NOMO-1 treated with dmso at 0.1 percent for 144 hours (cell line): Measurements from ENCODE around the gene PNPLA7.
A peak's percentile ranks its signal among the peaks of the same experiment; 100 is the strongest.
"Not testable (repeated sequence)": the region's sequence is repeated elsewhere in the genome, so short reads cannot be mapped to it uniquely, and the experiment has no call there.

ENCODE experiments used
- DNase-seq: peaks from one replicate; lab custom pipeline; 2025; ENCODE audit not compliant: unreplicated experiment; lab: John Stamatoyannopoulos, UW

The PNPLA7 gene

DNA sequence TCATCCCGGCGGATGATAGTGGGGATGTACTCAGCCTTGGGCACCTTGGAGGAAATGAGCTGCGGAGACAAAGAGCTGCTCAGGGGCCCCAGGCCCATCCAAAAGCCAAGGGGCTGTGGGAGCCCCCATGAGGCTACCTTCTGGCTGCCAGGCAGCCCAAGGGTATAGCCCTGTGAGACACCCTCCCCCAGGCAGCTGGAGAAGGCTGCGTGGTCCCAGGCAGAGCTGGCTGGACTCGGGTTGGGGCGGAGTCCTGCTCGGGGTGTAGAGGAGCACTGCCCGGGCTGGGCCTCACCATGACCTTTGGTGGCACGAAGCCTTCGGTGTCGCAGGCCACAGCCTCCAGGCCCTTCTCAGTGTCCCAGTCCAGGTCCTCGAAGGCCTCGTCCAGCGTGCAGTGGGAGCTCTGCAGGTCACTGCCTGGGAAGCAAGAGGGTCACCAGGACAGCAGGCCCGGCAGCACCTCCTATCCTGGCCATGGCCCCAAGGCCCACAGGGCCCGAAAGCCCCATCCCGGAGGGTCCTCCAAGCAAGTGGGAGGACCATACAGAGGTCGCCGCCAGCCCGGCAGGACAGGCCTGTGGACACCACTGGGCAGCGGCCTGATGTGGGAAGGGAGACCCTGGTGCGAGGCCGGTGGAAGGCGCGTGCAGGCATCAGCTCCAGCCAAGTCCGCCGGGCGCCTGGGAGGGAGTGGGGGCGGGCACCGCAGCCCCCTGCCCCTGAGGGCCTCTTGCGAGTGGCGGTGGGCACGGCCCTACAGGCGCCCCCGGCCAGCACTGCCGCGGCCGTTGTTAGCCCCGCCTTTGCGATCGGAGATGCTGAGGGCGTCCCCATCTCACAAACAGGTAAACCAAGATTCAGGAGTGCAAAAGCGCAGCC, 97.2 kb downstream of the PNPLA7 start:
- DNase-seq = no peak

GRCh38 chr9:137452006-137452760, 98.0 kb downstream of the PNPLA7 start:
- peak; percentile 25 for DNase-seq

DNA sequence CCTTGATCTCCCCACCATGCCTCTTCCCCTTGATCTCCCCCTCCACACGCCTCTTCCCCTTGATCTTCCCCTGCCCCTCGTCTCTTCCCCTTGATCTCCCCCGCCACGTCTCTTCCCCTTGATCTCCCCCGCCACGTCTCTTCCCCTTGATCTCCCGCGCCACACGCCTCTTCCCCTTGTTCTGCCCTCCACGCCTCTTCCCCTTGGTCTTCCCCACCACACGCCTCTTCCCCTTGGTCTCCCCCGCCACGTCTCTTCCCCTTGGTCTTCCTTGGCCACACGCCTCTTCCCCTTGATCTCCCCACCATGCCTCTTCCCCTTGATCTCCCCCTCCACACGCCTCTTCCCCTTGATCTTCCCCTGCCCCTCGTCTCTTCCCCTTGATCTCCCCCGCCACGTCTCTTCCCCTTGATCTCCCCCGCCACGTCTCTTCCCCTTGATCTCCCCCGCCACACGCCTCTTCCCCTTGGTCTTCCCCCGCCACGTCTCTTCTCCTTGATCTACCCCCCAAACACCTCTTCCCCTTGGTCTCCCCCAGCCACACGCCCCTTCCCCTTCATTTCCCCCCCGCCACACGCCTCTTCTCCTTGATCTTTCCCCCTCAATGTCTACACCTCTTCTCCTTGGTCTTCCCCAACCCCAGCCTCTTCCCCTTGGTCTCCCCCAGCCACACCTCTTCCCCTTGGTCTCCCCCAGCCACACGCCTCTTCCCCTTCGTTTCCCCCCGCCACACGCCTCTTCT, 98.8 kb downstream of the PNPLA7 start:
- not testable (repeated sequence) for DNase-seq

GRCh38 chr9:137450539-137451222, 99.5 kb downstream of the PNPLA7 start:
- DNase-seq = peak; percentile 35

GRCh38 chr9:137449931-137450538, 100.2 kb downstream of the PNPLA7 start:
- no peak for DNase-seq

- DNase-seq = no peak
These were observed 100.9 kb downstream of the PNPLA7 start for GRCh38 chr9:137449081-137449844.

- no peak for DNase-seq
These were observed 101.6 kb downstream of the PNPLA7 start for GRCh38 chr9:137448602-137448962.

DNA sequence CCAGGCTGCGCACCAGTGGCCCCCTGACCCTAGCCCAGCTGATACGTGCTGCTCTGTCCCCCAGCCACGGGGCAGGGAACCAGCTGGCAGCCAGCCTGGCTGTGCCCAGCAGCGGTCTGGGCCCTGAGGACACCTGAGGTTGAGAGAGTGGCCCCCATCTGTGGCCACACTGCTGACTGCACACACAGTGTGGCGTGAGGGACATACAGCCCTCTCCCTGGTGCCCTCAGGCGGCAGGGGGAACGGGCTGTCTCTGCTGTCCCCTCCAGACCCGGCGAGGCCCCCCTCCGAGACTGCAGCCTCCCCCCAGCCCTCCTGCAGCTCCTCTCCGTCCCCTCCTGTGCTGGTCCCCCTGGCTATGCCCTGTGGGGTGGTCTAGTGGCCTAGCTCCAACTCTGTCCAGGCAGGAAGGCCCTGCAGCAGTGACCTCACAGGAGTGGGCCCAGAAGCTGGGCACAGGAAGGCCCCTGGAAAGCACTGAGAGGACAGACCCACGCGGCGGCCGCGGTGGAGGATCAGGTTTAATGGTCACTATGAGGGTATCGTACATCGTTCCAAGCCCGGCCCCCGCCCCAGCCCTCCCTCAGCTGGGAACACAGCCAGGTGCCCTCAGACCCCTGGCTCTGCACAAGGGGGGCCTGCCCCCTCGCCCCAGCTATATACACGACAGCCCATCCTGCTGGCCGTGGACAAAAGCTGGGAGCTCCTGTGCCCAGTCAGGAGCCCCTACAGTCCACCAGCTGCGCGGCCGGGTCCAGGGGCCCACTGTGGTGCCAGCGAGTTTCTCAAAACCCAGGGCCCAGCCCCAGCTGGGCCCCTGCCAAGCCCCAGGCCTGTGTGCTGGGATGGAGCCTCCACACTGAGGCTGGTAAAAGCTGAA, 102.2 kb downstream of the PNPLA7 start:
- no peak for DNase-seq

GRCh38 chr9:137446851-137447471, 103.2 kb downstream of the PNPLA7 start:
- peak; percentile 87 for DNase-seq

DNA sequence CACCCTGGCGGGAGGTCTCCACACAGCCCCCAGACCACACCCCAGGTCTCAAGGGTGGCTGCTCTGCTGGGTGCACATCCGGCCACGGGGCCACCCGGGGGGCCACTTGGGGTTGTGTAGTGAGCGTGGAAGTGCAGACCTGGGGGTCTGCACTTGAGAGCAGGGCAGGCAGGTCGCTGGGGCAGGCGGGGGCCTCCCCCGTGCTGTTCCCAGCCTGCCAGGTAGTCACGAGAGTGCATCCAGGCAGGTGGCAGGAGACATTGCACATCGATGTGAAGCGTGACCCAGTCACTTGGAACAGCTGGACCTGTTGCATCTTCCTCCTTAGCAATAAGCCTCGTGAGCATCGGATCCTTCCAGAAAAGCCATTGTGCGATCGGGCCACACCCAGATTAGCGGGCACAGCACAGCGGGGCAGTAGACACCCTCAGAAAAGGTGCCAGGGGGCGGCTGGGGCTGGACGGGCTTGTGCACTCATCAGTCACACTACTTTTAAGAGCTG, 104.2 kb downstream of the PNPLA7 start:
- no peak for DNase-seq

DNA sequence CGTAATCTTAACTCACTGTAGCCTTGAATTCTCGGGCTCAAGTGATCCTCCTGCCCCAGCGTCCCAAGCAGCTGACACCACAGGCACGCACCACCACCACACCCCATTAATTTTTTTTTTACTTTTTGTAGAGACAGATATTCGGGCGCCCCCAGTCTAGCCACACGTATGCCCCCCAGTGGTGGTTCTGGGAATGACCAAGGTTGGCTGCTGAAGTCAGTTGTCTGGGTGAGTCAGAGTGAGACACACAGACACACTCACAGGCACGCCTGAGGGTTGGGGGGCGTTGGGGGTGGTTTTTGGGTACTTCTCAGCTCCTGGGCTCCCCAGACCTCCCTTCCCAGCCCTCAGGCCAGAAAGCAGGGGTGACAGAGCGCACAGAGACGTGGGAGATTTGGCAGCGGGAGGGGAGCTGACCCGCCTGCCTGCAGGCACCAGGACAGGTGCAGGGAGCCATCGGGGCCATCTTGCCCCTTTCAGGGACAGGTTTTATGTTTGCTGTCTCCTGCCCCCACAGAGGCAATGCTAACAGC, 104.9 kb downstream of the PNPLA7 start:
- peak; percentile 69 for DNase-seq

GRCh38 chr9:137444106-137444790, 106.0 kb downstream of the PNPLA7 start:
- no peak for DNase-seq

- DNase-seq = no peak
These were observed 108.3 kb downstream of the PNPLA7 start for GRCh38 chr9:137441935-137442321.

DNA sequence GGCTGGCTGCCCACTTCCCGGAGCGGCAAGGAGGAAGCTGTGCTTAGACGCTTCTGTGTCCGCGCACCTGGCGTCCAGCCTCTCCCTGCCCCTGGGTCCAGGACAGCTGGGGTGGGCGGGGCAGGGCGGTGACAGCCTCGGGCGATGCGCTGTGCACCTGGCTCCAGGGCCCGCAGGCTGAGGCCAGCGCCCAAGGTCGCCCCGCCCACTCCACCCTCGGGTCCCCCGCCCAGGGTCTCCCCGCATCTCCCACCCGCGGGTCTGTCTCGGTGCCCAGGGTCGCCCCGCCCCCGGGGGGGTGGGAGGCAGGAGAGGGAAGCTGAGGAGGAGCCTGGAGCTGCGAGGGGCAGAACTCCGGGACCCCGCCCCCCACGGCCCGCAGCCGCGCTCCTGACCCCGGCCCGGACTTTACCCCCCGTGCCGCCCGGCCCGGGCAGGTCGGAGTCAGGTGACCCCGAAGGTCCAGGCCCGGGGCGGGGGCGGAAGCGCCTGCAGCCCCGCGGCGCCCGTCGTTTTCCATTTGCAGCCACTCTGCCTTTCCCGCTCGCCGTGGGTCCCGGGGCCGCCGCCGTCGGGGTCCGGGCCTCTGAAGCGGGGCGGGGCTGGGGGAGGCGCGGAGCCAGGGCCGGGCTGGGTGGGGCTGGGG, 108.8 kb downstream of the PNPLA7 start, which contains the start of gene ENTPD8:
TSS of gene ENTPD8 (minus strand) at position 69 of the 646 bp plus-strand sequence. CDS start 3,072 bp downstream, outside the sequence.
- DNase-seq = no peak

DNA sequence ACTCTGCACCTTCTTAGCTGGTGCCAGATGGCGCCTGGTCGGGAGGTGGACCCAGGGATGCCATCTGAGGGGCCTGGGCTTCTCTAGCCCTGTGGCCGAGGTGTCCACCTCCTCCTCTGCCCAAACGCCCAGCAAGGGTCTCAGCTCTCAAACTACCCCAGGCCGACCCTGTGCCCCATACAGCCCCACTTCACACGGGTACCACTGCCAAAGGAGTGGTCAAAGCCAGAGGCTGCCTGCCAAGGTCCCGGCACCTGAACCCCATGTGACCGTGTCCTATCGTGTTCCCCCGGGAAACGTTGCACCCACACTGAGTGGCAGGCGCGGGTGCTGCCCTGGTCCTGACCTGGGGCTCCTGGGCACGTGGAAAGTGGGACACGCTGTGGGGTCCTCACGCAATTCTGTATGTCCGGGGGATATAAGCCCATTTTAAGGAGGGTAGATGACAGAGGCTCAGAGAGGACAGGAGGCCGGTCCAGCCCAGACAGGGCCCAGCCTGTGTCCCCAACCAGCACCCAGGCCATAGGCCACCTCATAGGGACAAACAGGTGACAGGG, 111.0 kb downstream of the PNPLA7 start:
- no peak for DNase-seq

DNA sequence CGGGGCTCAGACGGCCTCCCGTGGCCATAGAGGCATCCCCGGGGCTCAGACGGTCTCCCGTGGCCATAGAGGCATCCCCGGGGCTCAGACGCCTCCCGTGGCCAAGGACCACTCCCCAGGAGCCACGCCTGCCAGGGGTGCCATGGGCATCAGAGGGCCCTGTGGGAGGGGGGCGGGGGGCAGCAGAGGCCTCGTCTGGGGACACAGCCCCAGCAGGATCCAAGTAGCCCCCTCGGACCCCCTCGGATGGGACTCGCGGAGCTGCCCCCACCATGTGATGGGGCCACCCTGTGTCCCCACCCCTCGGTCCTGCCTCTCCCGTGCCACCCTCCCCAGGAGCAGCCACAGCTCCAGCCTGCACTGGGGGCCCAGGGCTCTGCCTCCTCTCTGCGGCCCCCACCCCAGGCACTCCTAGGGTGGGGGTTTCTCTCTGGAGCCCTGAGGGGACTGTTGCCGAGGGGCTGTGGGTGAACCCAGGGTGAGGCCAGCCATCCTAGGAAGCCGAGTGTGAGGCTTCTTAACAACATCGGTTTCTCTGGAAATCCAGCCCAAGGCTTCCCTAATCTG, 111.5 kb downstream of the PNPLA7 start:
- no peak for DNase-seq
